Measurements from ENCODE around the gene LRRC75B. TPM values are rescaled to one million over a fixed set of nuclear protein-coding genes. Genes with fewer than 3 reads are reported as not detected.
A peak's percentile ranks its signal among the peaks of the same experiment; 100 is the strongest.

The LRRC75B gene
- total RNA-seq, 1 donor from 2014 or later = 32.5 TPM

DNA sequence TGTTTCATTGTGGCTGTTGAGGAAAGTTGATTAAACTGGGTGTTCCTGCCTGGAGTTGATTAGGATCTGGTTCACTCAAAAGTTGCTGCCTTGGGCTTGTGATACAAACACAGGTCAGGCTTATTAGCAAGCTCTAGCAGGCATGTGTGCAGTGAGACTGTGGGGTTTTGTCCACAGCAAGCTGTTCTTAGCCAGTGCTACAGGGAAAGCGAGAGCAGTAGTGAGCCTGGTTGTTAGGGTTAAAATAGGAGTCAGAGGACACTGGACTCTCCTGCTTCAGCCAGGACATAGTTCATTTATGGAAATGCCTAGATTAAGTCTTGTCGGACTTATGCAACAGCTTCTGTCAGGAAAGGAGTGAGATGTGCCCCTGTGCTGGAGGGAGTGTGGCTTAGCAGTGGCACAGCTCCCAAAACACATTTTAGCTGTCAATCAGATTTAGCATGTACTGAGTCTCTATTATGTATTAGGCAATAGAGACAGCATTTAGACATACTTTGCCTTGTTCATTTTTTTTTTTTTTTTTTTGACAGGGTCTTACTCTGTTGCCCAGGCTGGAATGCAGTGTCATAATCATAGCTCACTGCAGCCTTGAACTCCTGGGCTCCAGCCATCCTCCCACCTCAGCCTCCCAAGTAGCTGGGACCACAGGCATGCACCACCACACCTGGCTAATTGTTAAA, 28.4 kb downstream of the LRRC75B start:
- no peaks in the 10 kb centered on the region for H3K9me3 Mint-ChIP-seq
- DNase-seq (ENCODE audit: low spot score in 2 of 2, unreplicated experiment in 2 of 2) = no peak
- H3K4me1 Mint-ChIP-seq = peaks cover 3% of the 10 kb centered on the region
- H3K36me3 Mint-ChIP-seq = peaks cover 23% of the 10 kb centered on the region
- TF ChIP-seq CTCF (IDR thresholded peaks at IDR 0.05; ENCODE audit: unreplicated experiment) = no peak
- H3K27ac Mint-ChIP-seq = no peak overlapping the region
- no peak overlapping the region for H3K4me3 Mint-ChIP-seq
- H3K27me3 Mint-ChIP-seq (ENCODE audit: low read depth) = no peaks in the 10 kb centered on the region

- TF ChIP-seq CTCF (IDR thresholded peaks at IDR 0.05; ENCODE audit: unreplicated experiment) = no peak
- Mint-ChIP-seq H3K27ac (no peak overlapping the region), H3K36me3 (peaks cover 26% of the 10 kb centered on the region), H3K27me3 (ENCODE audit: low read depth) (no peaks in the 10 kb centered on the region), H3K4me1 (peaks cover 4% of the 10 kb centered on the region), H3K9me3 (no peaks in the 10 kb centered on the region), H3K4me3 (no peak overlapping the region)
- DNase-seq (ENCODE audit: low spot score in 2 of 2, unreplicated experiment in 2 of 2) = no peak
Observed at GRCh38 chr22:24563246-24563645, 29.6 kb downstream of the LRRC75B start.

DNA sequence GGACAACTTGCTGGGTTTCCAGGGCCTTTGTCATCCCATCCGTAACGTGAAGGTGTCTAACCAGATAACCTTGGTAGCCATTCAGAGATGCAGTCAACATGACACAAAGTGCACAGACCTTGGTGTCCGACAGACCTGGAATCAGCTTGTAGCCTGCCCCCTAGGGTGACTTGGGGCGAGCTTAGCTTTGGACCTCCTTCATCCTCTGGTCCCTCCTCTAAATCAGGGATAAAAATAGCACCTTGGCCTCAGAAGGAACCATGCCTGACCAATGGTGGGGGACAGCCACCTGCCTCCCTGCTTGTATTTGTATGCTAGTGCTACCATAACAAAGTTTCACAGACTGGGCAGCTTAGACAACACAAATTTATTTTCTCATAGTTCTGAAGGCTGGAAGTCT, 33.4 kb downstream of the LRRC75B start:
- H3K36me3 Mint-ChIP-seq = peaks cover 20% of the 10 kb centered on the region
- DNase-seq (ENCODE audit: low spot score in 2 of 2, unreplicated experiment in 2 of 2) = no peak
- H3K9me3 Mint-ChIP-seq = no peaks in the 10 kb centered on the region
- no peak overlapping the region for H3K27ac Mint-ChIP-seq
- no peaks in the 10 kb centered on the region for H3K27me3 Mint-ChIP-seq (ENCODE audit: low read depth)
- TF ChIP-seq CTCF (IDR thresholded peaks at IDR 0.05; ENCODE audit: unreplicated experiment) = no peak
- H3K4me1 Mint-ChIP-seq = peaks cover 25% of the 10 kb centered on the region
- H3K4me3 Mint-ChIP-seq = no peak overlapping the region

GRCh38 chr22:24555165-24556039, 37.5 kb downstream of the LRRC75B start, which contains the start of gene SNRPD3:
Gene SNRPD3 (plus strand): TSS chr22:24555999. CDS start chr22:24557675, 1,676 bp downstream.
- H3K9me3 Mint-ChIP-seq = no peaks in the 10 kb centered on the region
- TF ChIP-seq CTCF (IDR thresholded peaks at IDR 0.05; ENCODE audit: unreplicated experiment) = no peak
- peak within 1 kb of the TSS; percentile 91 for H3K4me3 Mint-ChIP-seq
- H3K4me1 Mint-ChIP-seq = peaks cover 38% of the 10 kb centered on the region
- H3K36me3 Mint-ChIP-seq = peaks cover 10% of the 10 kb centered on the region
- peak; percentile 97 to 99 for DNase-seq (ENCODE audit: low spot score in 2 of 2, unreplicated experiment in 2 of 2)
- H3K27ac Mint-ChIP-seq = peak within 1 kb of the TSS; percentile 99
- no peaks in the 10 kb centered on the region for H3K27me3 Mint-ChIP-seq (ENCODE audit: low read depth)

GRCh38 chr22:24554313-24555164, 38.3 kb downstream of the LRRC75B start, which contains the start of gene GUCD1:
Gene GUCD1 (minus strand): TSS chr22:24555138. CDS start chr22:24554991, 147 bp downstream.
- Mint-ChIP-seq H3K27ac (peak within 1 kb of the TSS; percentile 99), H3K4me3 (peak within 1 kb of the TSS; percentile 91), H3K36me3 (peaks cover 10% of the 10 kb centered on the region), H3K9me3 (no peaks in the 10 kb centered on the region), H3K27me3 (ENCODE audit: low read depth) (no peaks in the 10 kb centered on the region), H3K4me1 (peaks cover 38% of the 10 kb centered on the region)
- DNase-seq (ENCODE audit: low spot score in 2 of 2, unreplicated experiment in 2 of 2) = peak in 1 of 2 experiments; percentile 54
- TF ChIP-seq CTCF (IDR thresholded peaks at IDR 0.05; ENCODE audit: unreplicated experiment) = no peak
